ENCODE data around the gene TUBG1. TPM values are rescaled to one million over a fixed set of nuclear protein-coding genes. Genes with fewer than 3 reads are reported as not detected.

TUBG1 gene
- total and polyA plus RNA-seq, 2 of the 8 experiments (the other 6 are each of a cell fraction or from before 2014, with no cell fraction given): 109 to 208 TPM

- TF ChIP-seq NANOG (IDR thresholded peaks at IDR 0.05; ENCODE audit: insufficient read depth, low read depth, low read length, poor library complexity, severe bottlenecking): no peak
- no peak for TF ChIP-seq HDAC6 (IDR thresholded peaks at IDR 0.05; ENCODE audit: low read depth, low read length)
- no peak for TF ChIP-seq ASH2L (IDR thresholded peaks at IDR 0.05; ENCODE audit: low read length)
- TF ChIP-seq SP4 (IDR thresholded peaks at IDR 0.05; ENCODE audit: low read length): no peak
- no peak for TF ChIP-seq YY1 (IDR thresholded peaks at IDR 0.05; ENCODE audit: low read depth, low read length)
- no peak for TF ChIP-seq RXRA (IDR thresholded peaks at IDR 0.05; ENCODE audit: insufficient read depth, low read depth, low read length)
- TF ChIP-seq JUND (IDR thresholded peaks at IDR 0.05; ENCODE audit: low read length): no peak
- no peak for TF ChIP-seq FOSL1 (IDR thresholded peaks at IDR 0.05; ENCODE audit: insufficient read depth, low read depth, low read length)
- no peak for TF ChIP-seq POLR2A (IDR thresholded peaks at IDR 0.05; ENCODE audit: control extremely low read depth in 1 of 2, low read depth in 2 of 2, low read length in 2 of 2)
Measured at GRCh38 chr17:42565523-42566214, 43.8 kb upstream of the TUBG1 start (continued).

All from H1 (cell line).